Calu3 (cell line): ENCODE results near the gene RNF169. TPM values are rescaled to one million over a fixed set of nuclear protein-coding genes. Genes with fewer than 3 reads are reported as not detected.

Source experiments
- BruUV-seq: library from RNA; stranded (reverse); fragments of 400-500 nt; replicated peaks from 2 replicates; lab custom pipeline; 2021; lab: Mats Ljungman, UMichigan
- CTCF ChIA-PET: fragments of 300-600 bp; sonication (Branson Sonifier 250); formaldehyde crosslinking; loops from one replicate; lab custom pipeline; 2022; ENCODE audit warnings: antibody characterized with exemption; lab: Charles Lee
- DNase-seq: peaks from one replicate; pipeline ENCODE4 v3.0.0; 2022
- H3K27ac Mint-ChIP-seq: one replicate; pipeline ENCODE4 v1.8.0; 2022; ENCODE audit warnings: mixed read lengths; ENCODE audit not compliant: unreplicated experiment
- H3K27me3 Mint-ChIP-seq: one replicate; pipeline ENCODE4 v1.8.0; 2022; ENCODE audit warnings: mixed read lengths; ENCODE audit not compliant: unreplicated experiment
- H3K36me3 Mint-ChIP-seq: one replicate; pipeline ENCODE4 v1.8.0; 2022; ENCODE audit warnings: mild to moderate bottlenecking, moderate library complexity, mixed read lengths; ENCODE audit not compliant: insufficient read depth, unreplicated experiment
- H3K4me1 Mint-ChIP-seq: one replicate; pipeline ENCODE4 v1.8.0; 2022; ENCODE audit warnings: mild to moderate bottlenecking, low read depth, mixed read lengths; ENCODE audit not compliant: unreplicated experiment
- H3K4me3 Mint-ChIP-seq: one replicate; pipeline ENCODE4 v1.8.0; 2022; ENCODE audit warnings: mild to moderate bottlenecking, low read depth, moderate library complexity, mixed read lengths; ENCODE audit not compliant: unreplicated experiment
- H3K9me3 Mint-ChIP-seq: one replicate; pipeline ENCODE4 v1.8.0; 2022; ENCODE audit warnings: low read depth, mixed read lengths; ENCODE audit not compliant: unreplicated experiment
- intact Hi-C: fragments of 100-400 bp; cut with micrococcal nuclease; formaldehyde crosslinking; loops from one replicate; pipeline ENCODE4 v1.10.0; 2022; ENCODE audit not compliant: unreplicated experiment
- total RNA-seq: library from RNA; stranded (reverse); gene quantifications from 2 replicates; pipeline ENCODE4 v1.2.3, GENCODE V29; 2022
- TF ChIP-seq, protein P1 (sequence below): fragments of 200-600 bp; IDR thresholded peaks from one replicate; pipeline ENCODE4 v1.8.0; 2022; ENCODE audit warnings: antibody characterized with exemption; ENCODE audit not compliant: unreplicated experiment

The RNF169 gene
- total RNA-seq, 1 experiment from 2014 or later = 22.5 TPM

DNA sequence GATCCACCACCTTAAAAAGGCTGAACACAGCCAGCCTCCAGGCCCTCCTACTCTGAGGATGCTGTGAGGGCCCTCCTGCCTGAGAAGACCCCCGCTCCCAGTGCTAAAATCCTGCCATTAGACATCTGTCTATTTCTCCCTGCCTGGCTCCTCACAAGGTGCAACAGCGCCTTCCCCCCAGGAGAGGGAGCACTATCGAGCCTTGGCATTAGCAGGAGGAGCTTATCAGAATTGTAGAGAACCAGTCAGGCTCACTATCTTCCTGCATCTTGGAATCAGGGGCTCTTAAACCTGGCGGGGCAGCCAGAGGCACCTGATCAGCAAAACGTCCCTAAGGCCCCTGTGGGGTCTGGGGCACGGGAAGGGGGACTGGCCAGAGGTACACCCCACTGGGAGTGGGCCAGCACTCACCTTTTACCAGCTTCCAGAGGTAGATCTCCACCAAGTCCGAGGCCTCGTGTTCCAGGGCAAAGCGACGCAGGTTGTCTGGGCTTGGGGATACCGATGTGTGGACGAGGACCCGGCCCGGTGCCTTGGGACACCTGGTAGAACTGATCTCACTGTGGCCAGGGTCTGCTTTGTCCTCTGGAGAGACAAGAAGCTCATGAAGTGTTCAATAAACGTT lies 46.2 kb upstream of the RNF169 start:
- intact Hi-C loops = no loop called here
- BruUV-seq = no TSS peak

DNA sequence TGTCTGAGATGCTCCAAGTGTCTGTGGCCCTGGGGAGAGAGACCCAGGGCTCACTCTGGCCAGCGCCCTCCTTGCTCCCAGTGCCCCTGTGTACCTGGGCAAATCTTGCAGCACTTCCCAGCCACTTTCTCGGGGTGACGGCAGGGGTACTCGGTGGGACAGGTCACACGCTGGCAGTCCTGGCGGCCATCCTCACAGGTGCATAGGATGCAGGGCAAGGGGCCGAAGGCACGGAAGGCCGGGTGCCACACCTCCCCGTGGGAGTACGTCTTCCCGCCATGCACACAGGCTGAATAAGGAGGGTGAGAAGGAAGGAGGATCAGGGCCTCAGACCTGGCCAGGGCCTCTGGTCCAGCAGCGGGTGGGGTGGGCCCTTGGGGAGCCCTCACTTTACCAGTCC lies 45.4 kb upstream of the RNF169 start:
- BruUV-seq = no TSS peak
- Mint-ChIP-seq H3K27ac (no peak overlapping the region), H3K4me1 (peaks cover 1% of the 10 kb centered on the region), H3K36me3 (peaks cover 4% of the 10 kb centered on the region), H3K4me3 (no peak overlapping the region), H3K9me3 (no peaks in the 10 kb centered on the region), H3K27me3 (peaks cover 40% of the 10 kb centered on the region)
- DNase-seq = no peak
- TF ChIP-seq, protein P1, sequence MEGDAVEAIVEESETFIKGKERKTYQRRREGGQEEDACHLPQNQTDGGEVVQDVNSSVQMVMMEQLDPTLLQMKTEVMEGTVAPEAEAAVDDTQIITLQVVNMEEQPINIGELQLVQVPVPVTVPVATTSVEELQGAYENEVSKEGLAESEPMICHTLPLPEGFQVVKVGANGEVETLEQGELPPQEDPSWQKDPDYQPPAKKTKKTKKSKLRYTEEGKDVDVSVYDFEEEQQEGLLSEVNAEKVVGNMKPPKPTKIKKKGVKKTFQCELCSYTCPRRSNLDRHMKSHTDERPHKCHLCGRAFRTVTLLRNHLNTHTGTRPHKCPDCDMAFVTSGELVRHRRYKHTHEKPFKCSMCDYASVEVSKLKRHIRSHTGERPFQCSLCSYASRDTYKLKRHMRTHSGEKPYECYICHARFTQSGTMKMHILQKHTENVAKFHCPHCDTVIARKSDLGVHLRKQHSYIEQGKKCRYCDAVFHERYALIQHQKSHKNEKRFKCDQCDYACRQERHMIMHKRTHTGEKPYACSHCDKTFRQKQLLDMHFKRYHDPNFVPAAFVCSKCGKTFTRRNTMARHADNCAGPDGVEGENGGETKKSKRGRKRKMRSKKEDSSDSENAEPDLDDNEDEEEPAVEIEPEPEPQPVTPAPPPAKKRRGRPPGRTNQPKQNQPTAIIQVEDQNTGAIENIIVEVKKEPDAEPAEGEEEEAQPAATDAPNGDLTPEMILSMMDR = no peak
- CTCF ChIA-PET = interaction anchor here (0.8 to 1.9 kb wide), 7 partner anchors 8 to 167 kb away, joined by 3 to 41 read pairs (median 6); no protein-coding TSS in a partner anchor
- intact Hi-C loops = no loop called here

More for the DNA sequence above, 46.2 kb upstream of the RNF169 start:
- TF ChIP-seq, protein P1 = peak; percentile 87
- peaks cover 4% of the 10 kb centered on the region for H3K36me3 Mint-ChIP-seq
- peaks cover 39% of the 10 kb centered on the region for H3K27me3 Mint-ChIP-seq
- DNase-seq = peak; percentile 74
- no peak overlapping the region for H3K4me3 Mint-ChIP-seq
- no peaks in the 10 kb centered on the region for H3K9me3 Mint-ChIP-seq
- CTCF ChIA-PET = interaction anchor here (0.6 to 1.9 kb wide), 20 partner anchors 8 to 546 kb away, joined by 3 to 41 read pairs (median 4); no protein-coding TSS in a partner anchor
- H3K4me1 Mint-ChIP-seq = peaks cover 9% of the 10 kb centered on the region
- no peak overlapping the region for H3K27ac Mint-ChIP-seq

DNA sequence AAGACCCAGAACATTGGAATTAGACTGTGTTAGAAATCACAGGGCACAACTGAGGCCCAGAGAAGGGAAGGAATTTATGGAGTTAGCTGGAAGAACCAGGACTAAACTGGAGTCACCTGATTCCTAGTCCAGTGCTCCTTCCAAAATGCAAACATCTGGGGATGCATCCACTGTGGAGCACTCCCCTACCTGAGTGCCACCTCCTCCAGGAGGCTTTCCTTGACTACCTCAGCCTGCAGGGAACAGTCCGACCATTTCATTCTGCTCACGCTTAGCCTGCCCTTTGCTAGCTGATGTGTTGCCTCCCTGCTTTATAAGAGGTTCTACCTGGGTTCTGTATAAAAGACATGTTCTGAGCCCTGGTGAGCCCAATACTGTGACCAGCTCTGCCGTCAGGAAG lies 41.5 kb upstream of the RNF169 start:
- Mint-ChIP-seq H3K9me3 (no peaks in the 10 kb centered on the region), H3K36me3 (peaks cover 3% of the 10 kb centered on the region), H3K27ac (no peak overlapping the region), H3K4me1 (no peaks in the 10 kb centered on the region), H3K27me3 (peaks cover 51% of the 10 kb centered on the region), H3K4me3 (no peak overlapping the region)
- BruUV-seq = no TSS peak
- intact Hi-C loops = no loop called here
- TF ChIP-seq, protein P1 = no peak
- DNase-seq = no peak
- CTCF ChIA-PET = no interaction called here

DNA sequence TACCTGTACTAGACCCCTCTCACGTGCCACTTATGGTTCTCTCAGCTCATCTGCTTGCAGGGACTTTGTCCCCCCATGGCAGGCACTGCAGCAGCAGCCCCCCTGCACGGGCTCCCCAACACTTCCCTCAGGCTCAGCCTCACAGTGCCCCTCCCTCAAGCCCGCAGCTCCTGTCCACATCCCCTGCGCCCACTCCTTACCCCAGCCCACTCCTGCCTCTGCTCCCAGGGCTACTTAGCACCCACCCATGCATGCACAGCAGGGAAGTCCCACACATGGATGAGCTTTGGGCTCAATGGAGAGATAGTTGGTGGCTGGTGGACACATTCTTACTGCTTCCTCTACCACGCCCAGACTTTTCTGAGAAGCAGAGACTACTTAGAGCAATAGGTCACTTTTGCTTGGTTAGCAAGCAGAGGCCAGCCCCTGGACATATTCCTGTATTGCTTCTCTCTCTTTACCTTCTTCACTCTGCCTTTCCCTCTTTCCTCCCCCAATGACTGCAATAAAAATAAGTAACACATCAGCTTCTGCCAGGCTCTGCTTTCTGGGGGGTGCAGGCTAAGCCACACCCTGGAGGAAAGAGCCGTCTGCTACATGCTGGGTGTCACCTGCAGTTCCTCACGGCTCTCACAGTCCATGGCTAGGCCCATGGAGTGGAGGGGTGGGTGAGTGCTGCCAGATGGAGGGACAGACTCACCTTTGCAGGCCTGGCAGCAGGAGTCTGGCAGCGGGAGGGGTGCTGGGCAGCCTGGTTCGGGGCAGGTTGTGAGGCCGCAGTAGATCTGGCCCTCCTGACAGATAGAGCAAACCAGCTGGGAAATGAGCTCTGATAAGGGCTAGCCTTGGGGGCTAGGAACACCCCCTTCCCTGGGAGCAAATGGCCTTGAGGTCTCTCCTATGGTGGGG lies 40.8 kb upstream of the RNF169 start:
- TF ChIP-seq, protein P1 = no peak
- Mint-ChIP-seq H3K4me1 (no peaks in the 10 kb centered on the region), H3K9me3 (no peaks in the 10 kb centered on the region), H3K27me3 (peaks cover 58% of the 10 kb centered on the region), H3K27ac (no peak overlapping the region), H3K4me3 (no peak overlapping the region), H3K36me3 (no peaks in the 10 kb centered on the region)
- no peak for DNase-seq
- intact Hi-C loops = no loop called here
- no TSS peak for BruUV-seq
- CTCF ChIA-PET = interaction anchor here (0.6 kb wide), 2 partner anchors 9 to 1638 kb away, joined by 3 read pairs; no protein-coding TSS in a partner anchor
